H1 (cell line): ENCODE measurements around the gene CCDC33. TPM values are rescaled to one million over a fixed set of nuclear protein-coding genes. Genes with fewer than 3 reads are reported as not detected.

Experiments used
- CTCF ChIA-PET: fragments of 300-600 bp; sonication (Branson Sonifier 250); formaldehyde crosslinking; loops from one replicate; lab custom pipeline; 2021; ENCODE audit not compliant: partially characterized antibody; lab: Charles Lee
- POLR2A ChIA-PET: fragments of 300-600 bp; sonication (Branson Sonifier 250); formaldehyde crosslinking; loops from one replicate; lab custom pipeline; 2021; ENCODE audit warnings: inconsistent platforms; ENCODE audit not compliant: partially characterized antibody; lab: Charles Lee
- DNase-seq, 2 experiments: peaks; one replicate each; pipeline versions ENCODE4 v3.0.0 to v3.0.0-alpha.2; 2010 to 2022; ENCODE audit warnings: low spot score in 2 of 2, low read depth in 1 of 2, mixed read lengths in 1 of 2
- FAIRE-seq: peaks from 2 replicates; lab custom pipeline; 2011; peaks lifted over from hg19 to GRCh38; lab: Jason Lieb, UNC
- H2AFZ ChIP-seq: 2 replicates; pipeline ENCODE4 v1.8.1; 2012; ENCODE audit warnings: low read length, inconsistent platforms
- H2AK5ac ChIP-seq: 2 replicates; pipeline ENCODE4 v1.6.1; 2013; ENCODE audit warnings: low read depth, low read length
- H2BK120ac ChIP-seq: replicated peaks from 2 replicates; pipeline ENCODE3; 2013; ENCODE audit warnings: low read depth, low read length, inconsistent platforms
- H2BK12ac ChIP-seq: 2 replicates; pipeline ENCODE4 v1.6.1; 2013; ENCODE audit warnings: low read depth, low read length
- H2BK15ac ChIP-seq: 2 replicates; pipeline ENCODE4 v1.6.1; 2013; ENCODE audit warnings: low read length
- H2BK20ac ChIP-seq: 2 replicates; pipeline ENCODE4 v1.6.1; 2013; ENCODE audit warnings: low read length
- H2BK5ac ChIP-seq: 2 replicates; pipeline ENCODE4 v1.6.1; 2013; ENCODE audit warnings: low read depth, low read length
- H3K14ac ChIP-seq: 2 replicates; pipeline ENCODE4 v1.6.1; 2013; ENCODE audit warnings: inconsistent platforms; ENCODE audit not compliant: insufficient read length
- H3K18ac ChIP-seq: 2 replicates; pipeline ENCODE4 v1.6.1; 2013; ENCODE audit warnings: low read length; ENCODE audit errors: extremely low read depth
- H3K23ac ChIP-seq: 2 replicates; pipeline ENCODE4 v1.6.1; 2013; ENCODE audit warnings: inconsistent platforms; ENCODE audit not compliant: insufficient read length
- H3K23me2 ChIP-seq: 2 replicates; pipeline ENCODE4 v1.6.1; 2013; ENCODE audit warnings: low read depth, low read length
- H3K27ac ChIP-seq: 2 replicates; pipeline ENCODE4 v1.6.1; 2011; ENCODE audit warnings: low read depth, low read length, inconsistent platforms
- H3K27me3 ChIP-seq, 4 experiments: replicated peaks in 1 of 4; 1 replicate in 1 of 4; 2 replicates in 3 of 4; pipeline versions ENCODE4 v1.6.1 to v1.8.1; 2011 to 2013; ENCODE audit warnings: low read length in 3 of 4, mild to moderate bottlenecking in 3 of 4, inconsistent platforms in 2 of 4, mixed read lengths in 2 of 4, moderate library complexity in 1 of 4; ENCODE audit not compliant: control insufficient read depth in 3 of 4, insufficient read depth in 3 of 4; ENCODE audit errors: extremely low read depth in 1 of 4
- H3K36me3 ChIP-seq, 4 experiments: 2 replicates each; pipeline versions ENCODE4 v1.6.1 to v1.8.1; 2011 to 2013; ENCODE audit warnings: mild to moderate bottlenecking in 4 of 4, low read length in 3 of 4, moderate library complexity in 2 of 4, control low read depth in 1 of 4, inconsistent platforms in 1 of 4; ENCODE audit not compliant: insufficient read depth in 4 of 4, control insufficient read depth in 2 of 4
- H3K4ac ChIP-seq: replicated peaks from 2 replicates; pipeline ENCODE3; 2013; ENCODE audit warnings: low read length, low read depth, mixed read lengths, inconsistent platforms; ENCODE audit not compliant: insufficient read length
- H3K4me1 ChIP-seq, 4 experiments: replicated peaks in 1 of 4; 1 replicate in 1 of 4; 2 replicates in 3 of 4; pipeline versions ENCODE4 v1.6.1 to v1.8.1; 2011 to 2013; ENCODE audit warnings: low read length in 3 of 4, inconsistent platforms in 2 of 4, mixed read lengths in 1 of 4; ENCODE audit not compliant: insufficient read depth in 4 of 4, control insufficient read depth in 3 of 4
- H3K4me2 ChIP-seq, 2 experiments: 2 replicates each; pipeline versions ENCODE4 v1.6.1 to v1.8.1; 2011 to 2013; ENCODE audit warnings: low read depth in 2 of 2, low read length in 2 of 2, control low read depth in 1 of 2, inconsistent platforms in 1 of 2, mild to moderate bottlenecking in 1 of 2; ENCODE audit not compliant: insufficient read depth in 1 of 2
- H3K4me3 ChIP-seq, 4 experiments: fragments of 200-600, 300-600 bp in 1 of 4; sonication (generic), shearing (Covaris generic), sonication (Bioruptor Twin) in 1 of 4; 2 replicates each; pipeline versions ENCODE4 v1.5.1 to v1.8.1; 2011 to 2016; ENCODE audit warnings: low read length in 4 of 4, low read depth in 3 of 4, control low read depth in 2 of 4, inconsistent platforms in 2 of 4, mild to moderate bottlenecking in 2 of 4, mixed read lengths in 1 of 4, moderate library complexity in 1 of 4; ENCODE audit not compliant: insufficient read depth in 2 of 4; ENCODE audit errors: extremely low read depth in 1 of 4
- H3K56ac ChIP-seq: replicated peaks from 2 replicates; pipeline ENCODE3; 2013; ENCODE audit warnings: low read depth, mild to moderate bottlenecking, mixed read lengths, low read length, inconsistent platforms; ENCODE audit not compliant: insufficient read length
- H3K79me1 ChIP-seq: 2 replicates; pipeline ENCODE4 v1.6.1; 2013; ENCODE audit warnings: low read depth, low read length, control low read depth
- H3K79me2 ChIP-seq, 2 experiments: 2 replicates each; pipeline versions ENCODE4 v1.6.1 to v1.8.1; 2012 to 2013; ENCODE audit warnings: low read length in 2 of 2, mild to moderate bottlenecking in 2 of 2, inconsistent platforms in 1 of 2; ENCODE audit not compliant: insufficient read depth in 2 of 2, control insufficient read depth in 1 of 2
- H3K9ac ChIP-seq, 4 experiments: replicated peaks in 1 of 4; 1 replicate in 1 of 4; 2 replicates in 3 of 4; pipeline versions ENCODE4 v1.6.1 to v1.8.1; 2011 to 2013; ENCODE audit warnings: low read depth in 3 of 4, low read length in 3 of 4, control low read depth in 2 of 4, mild to moderate bottlenecking in 2 of 4, moderate library complexity in 2 of 4, inconsistent platforms in 1 of 4; ENCODE audit errors: extremely low read depth in 1 of 4
- H3K9me3 ChIP-seq, 2 experiments: 2 replicates each; pipeline versions ENCODE4 v1.6.1 to v1.8.1; 2012 to 2013; ENCODE audit warnings: mild to moderate bottlenecking in 2 of 2, moderate library complexity in 2 of 2, control low read depth in 1 of 2, inconsistent platforms in 1 of 2, low read depth in 1 of 2, low read length in 1 of 2, mixed read lengths in 1 of 2; ENCODE audit not compliant: insufficient read depth in 2 of 2
- H4K20me1 ChIP-seq, 2 experiments: replicated peaks in 1 of 2; 2 replicates each; pipeline versions ENCODE3 to v1.8.1; 2011 to 2013; ENCODE audit warnings: inconsistent platforms in 2 of 2, low read length in 2 of 2, mild to moderate bottlenecking in 1 of 2; ENCODE audit not compliant: insufficient read depth in 2 of 2, control insufficient read depth in 1 of 2
- H4K5ac ChIP-seq: 2 replicates; pipeline ENCODE4 v1.6.1; 2013; ENCODE audit warnings: low read length, low read depth, mixed read lengths, inconsistent platforms; ENCODE audit not compliant: insufficient read length
- H4K8ac ChIP-seq: 2 replicates; pipeline ENCODE4 v1.8.0; 2013; ENCODE audit warnings: mild to moderate bottlenecking, moderate library complexity, low read length, inconsistent platforms; ENCODE audit not compliant: insufficient read depth; ENCODE audit errors: extremely low read depth
- H4K91ac ChIP-seq: replicated peaks from 2 replicates; pipeline ENCODE3; 2013; ENCODE audit warnings: low read length, mixed read lengths, inconsistent platforms; ENCODE audit not compliant: insufficient read length
- CHD1 ChIP-seq: IDR thresholded peaks from 2 replicates; pipeline ENCODE4 v1.6.1; 2012; ENCODE audit warnings: low read depth, low read length, improper control_type of control experiment
- CHD2 ChIP-seq: IDR thresholded peaks from 2 replicates; pipeline ENCODE4 v1.6.1; 2012; ENCODE audit warnings: low read length, improper control_type of control experiment
- EGR1 ChIP-seq: IDR thresholded peaks from 2 replicates; pipeline ENCODE4 v1.6.1; 2011; ENCODE audit warnings: low read depth, low read length, borderline replicate concordance
- JUN ChIP-seq: IDR thresholded peaks from 2 replicates; pipeline ENCODE4 v1.6.1; 2011; ENCODE audit warnings: low read depth, mild to moderate bottlenecking, improper control_type of control experiment, low read length
- KDM5A ChIP-seq: fragments of 200-600 bp; IDR thresholded peaks from 2 replicates; pipeline ENCODE4 v1.7.1; 2012; ENCODE audit warnings: mild to moderate bottlenecking, low read length, inconsistent platforms, mixed read lengths
- NANOG ChIP-seq: IDR thresholded peaks from 2 replicates; pipeline ENCODE4 v1.6.1; 2011; ENCODE audit warnings: low read length, low read depth, mild to moderate bottlenecking, inconsistent platforms; ENCODE audit not compliant: insufficient read depth, poor library complexity, severe bottlenecking
- RNF2 ChIP-seq: fragments of 200-900, 300-1000 bp; sonication (generic); IDR thresholded peaks from 2 replicates; pipeline ENCODE4 v1.7.1; 2016; ENCODE audit warnings: borderline replicate concordance, low read depth, mild to moderate bottlenecking, antibody characterized with exemption, low read length; ENCODE audit not compliant: poor library complexity, severe bottlenecking; ENCODE audit errors: missing control alignments
- SIN3A ChIP-seq, 2 experiments: IDR thresholded peaks in 1 of 2; conservative IDR thresholded peaks in 1 of 2; 2 replicates each; pipeline ENCODE4 v1.6.1; 2011 to 2012; ENCODE audit warnings: low read length in 2 of 2, improper control_type of control experiment in 1 of 2, low read depth in 1 of 2, mild to moderate bottlenecking in 1 of 2
- SP4 ChIP-seq: IDR thresholded peaks from 2 replicates; pipeline ENCODE4 v1.6.1; 2012; ENCODE audit warnings: low read length, inconsistent platforms
- SRF ChIP-seq: IDR thresholded peaks from 2 replicates; pipeline ENCODE4 v1.6.1; 2011; ENCODE audit warnings: mild to moderate bottlenecking, low read depth, low read length, moderate library complexity
- WGBS, 2 experiments: shearing (Covaris generic) in 1 of 2; methylation state at CpG; one replicate each; pipeline versions ENCODE4 v1.1.6 to v1.1.7; 2013 to 2015; ENCODE audit warnings: low lambda C conversion rate in 2 of 2, mixed read lengths in 2 of 2, inconsistent platforms in 1 of 2, low coverage in 1 of 2, missing lambda C conversion rate in 1 of 2; ENCODE audit not compliant: insufficient replicate concordance in 2 of 2, insufficient coverage in 1 of 2, insufficient read length in 1 of 2; ENCODE audit errors: extremely low coverage in 1 of 2, missing lambda C conversion rate in 1 of 2; 5-methylcytosine and 5-hydroxymethylcytosine counted together
- polyA plus RNA-seq, 7 experiments: library from polyadenylated mRNA; depleted of rRNA in 3 of 7; stranded (reverse) in 5 of 7; unstranded in 2 of 7; fragments of >200 nt in 5 of 7; fragments of 200-250 nt in 2 of 7; gene quantifications; 1 replicate in 5 of 7; 2 replicates in 1 of 7; 4 replicates in 1 of 7; pipeline versions ENCODE4 v1.2.1 to v1.2.3, GENCODE V29; 2011 to 2013; ENCODE audit warnings: missing spikeins in 2 of 7, mixed read lengths in 2 of 7
- total RNA-seq: library from RNA; stranded (reverse); fragmentation: NEBNext Ultra II Directional; extraction: Animal tissue kit (Norgen Biotek cat#: 25700); gene quantifications from 2 replicates; pipeline ENCODE4 v1.2.1, GENCODE V29; 2021

Gene CCDC33
- total and polyA plus RNA-seq, 2 of the 8 experiments (the other 6 are each of a cell fraction or from before 2014, with no cell fraction given) = 2.0 to 2.7 TPM

DNA sequence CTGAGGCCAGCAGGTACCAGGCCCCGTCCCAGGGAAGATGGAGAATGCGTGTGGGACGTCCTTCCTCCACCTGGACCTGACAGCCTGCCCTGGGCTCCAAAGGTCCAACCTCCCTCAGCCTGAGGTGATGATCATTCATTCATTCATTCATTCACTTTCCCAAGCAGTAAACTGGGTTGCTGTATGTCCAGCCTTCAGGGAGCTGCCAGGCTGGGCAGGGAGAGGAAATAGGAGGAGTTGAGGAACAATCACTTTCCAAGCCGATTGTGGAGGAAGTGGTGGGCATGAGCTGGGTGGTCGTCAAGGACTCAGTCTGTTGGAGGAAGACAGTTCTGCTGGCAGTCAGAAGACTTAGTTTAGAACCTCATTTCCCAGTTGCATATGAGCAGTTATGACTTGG is 10.2 kb upstream of the CCDC33 start:
- peak overlapping the region; percentile 80; the same call in 1 of the 2 replicates for H2BK20ac ChIP-seq
- no peak overlapping the region for H3K27ac ChIP-seq
- H2BK12ac ChIP-seq = no peak overlapping the region
- no peak overlapping the region for H3K4me3 ChIP-seq
- no peak overlapping the region for H2BK15ac ChIP-seq
- H2BK120ac ChIP-seq = no peak overlapping the region
- no peak overlapping the region for H3K4ac ChIP-seq
- H2BK5ac ChIP-seq = no peak overlapping the region
- H3K56ac ChIP-seq = no peak overlapping the region
- H2AK5ac ChIP-seq = no peak overlapping the region
- no peaks in the 10 kb centered on the region for H3K79me1 ChIP-seq
- no peaks in the 10 kb centered on the region for H3K79me2 ChIP-seq
- no peak overlapping the region for H4K91ac ChIP-seq
- H3K23me2 ChIP-seq = no peaks in the 10 kb centered on the region; the same call in 1 of the 2 replicates
- no peak for FAIRE-seq
- H3K4me2 ChIP-seq = no peak overlapping the region
- H2AFZ ChIP-seq = no peak overlapping the region
- H3K27me3 ChIP-seq = peaks cover 21 to 73% (median 65%) of the 10 kb centered on the region in 4 experiments
- WGBS, 2 experiments = 87% methylated on average over 5 of the region's 5 CpGs; no CpG with 5 or more reads in 1 of the 2 experiments
- ChIA-PET CTCF (interaction anchor here (1.0 to 2.0 kb wide), 4 partner anchors 11 to 99 kb away, joined by 3 to 5 read pairs (median 4); partner anchors contain the start of gene CCDC33), POLR2A (interaction anchor here (1.1 kb wide), 1 partner anchor 13 kb away, joined by 4 read pairs; no protein-coding TSS in a partner anchor)
- no peaks in the 10 kb centered on the region for H3K9me3 ChIP-seq
- TF ChIP-seq NANOG (no peak), CHD1 (no peak), KDM5A (no peak), SRF (no peak), EGR1 (no peak), JUN (no peak), RNF2 (no peak), SIN3A (conservative IDR thresholded peaks at IDR 0.05 in 1 of 2, IDR thresholded peaks at IDR 0.05 in 1 of 2; ENCODE audit: low read depth in 1 of 2, low read length in 2 of 2) (no peak), SP4 (no peak), CHD2 (no peak)
- H3K14ac ChIP-seq = no peak overlapping the region
- H3K23ac ChIP-seq = no peak overlapping the region
- H3K18ac ChIP-seq = no peak overlapping the region
- no peak overlapping the region for H4K8ac ChIP-seq
- DNase-seq = no peak
- no peak overlapping the region for H3K9ac ChIP-seq
- no peak overlapping the region for H4K5ac ChIP-seq
- H4K20me1 ChIP-seq = peaks cover 1 to 3% of the 10 kb centered on the region in 2 experiments
- H3K36me3 ChIP-seq = no peaks in the 10 kb centered on the region
- peaks cover 2 to 45% (median 32%) of the 10 kb centered on the region in 4 experiments for H3K4me1 ChIP-seq
